HEK293 (cell line): ENCODE results near the gene DZIP1.
"Not testable (repeated sequence)": the region's sequence is repeated elsewhere in the genome, so short reads cannot be mapped to it uniquely, and the experiment has no call there.

Experiments
- CTCF ChIA-PET: fragments of 350-600 bp; formaldehyde crosslinking; extraction: SDS; loops from one replicate; lab custom pipeline; 2021; ENCODE audit warnings: antibody characterized with exemption; lab: Yijun Ruan, JAX
- POLR2A ChIA-PET: fragments of 300-600 bp; formaldehyde crosslinking; extraction: SDS; loops from one replicate; lab custom pipeline; 2020; ENCODE audit warnings: antibody characterized with exemption, inconsistent platforms; lab: Yijun Ruan, JAX
- H3K27ac ChIP-seq: fragments of 200-500 bp; sonication (Bioruptor generic); 2 replicates; pipeline ENCODE4 v1.5.1; 2014; ENCODE audit warnings: low read depth, low read length, control low read depth, inconsistent platforms; ENCODE audit errors: extremely low read depth
- H3K36me3 ChIP-seq, 2 experiments: fragments of 200-500 bp in 1 of 2; sonication (Bioruptor generic) in 1 of 2; 1 replicate in 1 of 2; 2 replicates in 1 of 2; pipeline ENCODE4 v1.5.1; 2014 to 2017; ENCODE audit warnings: inconsistent platforms in 2 of 2, low read length in 2 of 2; ENCODE audit not compliant: control insufficient read depth in 2 of 2, insufficient read depth in 1 of 2
- H3K4me1 ChIP-seq: fragments of 200-500 bp; sonication (Bioruptor generic); 2 replicates; pipeline ENCODE4 v1.5.1; 2014; ENCODE audit warnings: mild to moderate bottlenecking, low read length, inconsistent platforms; ENCODE audit not compliant: control insufficient read depth, insufficient read depth
- H3K4me3 ChIP-seq: 2 replicates; pipeline ENCODE4 v1.5.1; 2011; ENCODE audit warnings: low read depth, mild to moderate bottlenecking, control low read depth, low read length, moderate library complexity
- H3K9me3 ChIP-seq: fragments of 200-500 bp; sonication (Bioruptor generic); 2 replicates; pipeline ENCODE4 v1.5.1; 2014; ENCODE audit warnings: low read depth, low read length, inconsistent platforms; ENCODE audit not compliant: control insufficient read depth, insufficient read depth
- PRDM1 ChIP-seq: fragments of 450-650 bp; formaldehyde crosslinking; IDR thresholded peaks from 2 replicates; pipeline ENCODE4; 2016; ENCODE audit warnings: missing biosample characterization, missing genetic modification characterization
- ZEB2 ChIP-seq: fragments of 450-650 bp; formaldehyde crosslinking; IDR thresholded peaks from 2 replicates; pipeline ENCODE4 v1.5.1; 2016; ENCODE audit warnings: missing biosample characterization, missing genetic modification characterization
- ZNF510 ChIP-seq: fragments of 450-650 bp; formaldehyde crosslinking; IDR thresholded peaks from 2 replicates; pipeline ENCODE4 v1.5.1; 2018; ENCODE audit warnings: mild to moderate bottlenecking, missing genetic modification characterization, missing biosample characterization; ENCODE audit not compliant: insufficient replicate concordance
- ZNF654 ChIP-seq: fragments of 450-650 bp; formaldehyde crosslinking; IDR thresholded peaks from 2 replicates; pipeline ENCODE4 v1.5.1; 2016; ENCODE audit warnings: low read depth, missing biosample characterization, missing genetic modification characterization
- ZNF701 ChIP-seq: fragments of 450-650 bp; formaldehyde crosslinking; IDR thresholded peaks from 2 replicates; pipeline ENCODE4 v1.5.1; 2016; ENCODE audit warnings: missing biosample characterization, missing genetic modification characterization
- ZNF707 ChIP-seq: fragments of 450-650 bp; formaldehyde crosslinking; IDR thresholded peaks from 2 replicates; pipeline ENCODE4 v1.5.1; 2016; ENCODE audit warnings: missing biosample characterization, missing genetic modification characterization
- TF ChIP-seq, protein P1 (sequence below): fragments of 450-650 bp; formaldehyde crosslinking; IDR thresholded peaks from 2 replicates; pipeline ENCODE4 v1.5.1; 2016; ENCODE audit warnings: missing biosample characterization, missing genetic modification characterization, low read depth
- TF ChIP-seq, protein P2 (sequence below): fragments of 450-650 bp; formaldehyde crosslinking; IDR thresholded peaks from 2 replicates; pipeline ENCODE4 v1.5.1; 2016; ENCODE audit warnings: missing biosample characterization, missing genetic modification characterization

Gene DZIP1

DNA sequence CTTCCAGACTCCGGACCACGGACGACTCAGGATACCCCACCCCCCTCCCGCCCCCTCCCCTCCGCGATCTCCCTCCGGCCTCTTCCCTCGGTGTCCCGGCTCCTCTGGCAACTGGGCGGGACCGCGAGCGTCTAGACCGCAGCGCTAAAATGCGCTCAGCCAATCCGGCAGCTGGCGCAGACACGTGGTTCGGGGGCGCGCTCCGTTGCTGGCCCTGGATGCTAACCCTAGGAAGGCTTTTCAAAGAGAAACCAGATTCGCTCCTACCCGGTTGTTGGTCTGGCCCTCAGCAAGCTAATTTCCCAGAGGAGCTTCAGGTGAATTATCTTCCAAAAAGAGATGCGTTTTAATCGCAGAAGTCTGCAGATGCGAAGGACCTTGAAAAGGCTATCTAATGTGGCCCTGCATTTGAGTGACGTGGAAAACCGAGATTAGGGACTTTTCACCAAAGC is at the start of gene DZIP1 (continued):
- TF ChIP-seq ZNF701 (tag by site-specific recombination) (no peak), ZNF654 (tag by site-specific recombination) (no peak)

DNA sequence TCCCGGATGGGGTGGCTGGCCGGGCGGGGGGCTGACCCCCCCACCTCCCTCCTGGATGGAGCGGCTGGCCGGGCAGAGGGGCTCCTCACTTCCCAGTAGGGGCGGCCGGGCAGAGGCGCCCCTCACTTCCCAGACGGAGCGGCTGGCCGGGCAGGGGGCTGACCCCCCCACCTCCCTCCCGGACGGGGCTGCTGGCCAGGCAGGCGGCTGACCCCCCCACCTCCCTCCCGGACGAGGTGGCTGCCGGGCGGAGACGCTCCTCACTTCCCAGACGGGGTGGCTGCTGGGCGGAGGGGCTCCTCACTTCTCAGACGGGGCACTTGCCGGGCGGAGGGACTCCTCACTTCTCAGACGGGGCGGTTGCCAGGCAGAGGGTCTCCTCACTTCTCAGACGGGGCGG is 46.5 kb upstream of the DZIP1 start:
- H3K36me3 ChIP-seq, H3K9me3 ChIP-seq, H3K27ac ChIP-seq, CTCF ChIA-PET, H3K4me3 ChIP-seq, H3K4me1 ChIP-seq, POLR2A ChIA-PET: not testable (repeated sequence)

DNA sequence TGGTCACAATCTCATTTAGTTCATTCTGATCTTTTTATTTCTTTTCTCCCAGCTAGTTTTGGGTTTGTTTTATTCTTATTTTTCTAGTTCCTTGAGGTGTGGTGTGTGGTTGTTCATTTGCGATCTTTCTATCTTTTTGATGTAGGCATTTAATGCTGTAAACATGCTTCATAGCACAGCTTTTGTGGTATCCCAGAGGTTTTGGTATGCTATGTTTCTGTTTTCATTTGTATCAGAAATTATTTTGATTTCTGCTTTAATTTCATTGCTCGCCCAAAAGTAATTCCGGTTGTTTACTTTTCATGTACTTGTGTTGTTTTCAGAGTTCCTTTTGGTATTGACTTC is 45.0 kb upstream of the DZIP1 start:
- Histone ChIP-seq H3K27ac (no peak overlapping the region), H3K9me3 (no peaks in the 10 kb centered on the region), H3K4me1 (no peaks in the 10 kb centered on the region), H3K36me3 (no peaks in the 10 kb centered on the region), H3K4me3 (no peak overlapping the region)
- ChIA-PET POLR2A (no interaction called here), CTCF (no interaction called here)
- TF ChIP-seq, protein P1, sequence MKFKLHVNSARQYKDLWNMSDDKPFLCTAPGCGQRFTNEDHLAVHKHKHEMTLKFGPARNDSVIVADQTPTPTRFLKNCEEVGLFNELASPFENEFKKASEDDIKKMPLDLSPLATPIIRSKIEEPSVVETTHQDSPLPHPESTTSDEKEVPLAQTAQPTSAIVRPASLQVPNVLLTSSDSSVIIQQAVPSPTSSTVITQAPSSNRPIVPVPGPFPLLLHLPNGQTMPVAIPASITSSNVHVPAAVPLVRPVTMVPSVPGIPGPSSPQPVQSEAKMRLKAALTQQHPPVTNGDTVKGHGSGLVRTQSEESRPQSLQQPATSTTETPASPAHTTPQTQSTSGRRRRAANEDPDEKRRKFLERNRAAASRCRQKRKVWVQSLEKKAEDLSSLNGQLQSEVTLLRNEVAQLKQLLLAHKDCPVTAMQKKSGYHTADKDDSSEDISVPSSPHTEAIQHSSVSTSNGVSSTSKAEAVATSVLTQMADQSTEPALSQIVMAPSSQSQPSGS (tag by site-specific recombination): no peak
- TF ChIP-seq, protein P2, sequence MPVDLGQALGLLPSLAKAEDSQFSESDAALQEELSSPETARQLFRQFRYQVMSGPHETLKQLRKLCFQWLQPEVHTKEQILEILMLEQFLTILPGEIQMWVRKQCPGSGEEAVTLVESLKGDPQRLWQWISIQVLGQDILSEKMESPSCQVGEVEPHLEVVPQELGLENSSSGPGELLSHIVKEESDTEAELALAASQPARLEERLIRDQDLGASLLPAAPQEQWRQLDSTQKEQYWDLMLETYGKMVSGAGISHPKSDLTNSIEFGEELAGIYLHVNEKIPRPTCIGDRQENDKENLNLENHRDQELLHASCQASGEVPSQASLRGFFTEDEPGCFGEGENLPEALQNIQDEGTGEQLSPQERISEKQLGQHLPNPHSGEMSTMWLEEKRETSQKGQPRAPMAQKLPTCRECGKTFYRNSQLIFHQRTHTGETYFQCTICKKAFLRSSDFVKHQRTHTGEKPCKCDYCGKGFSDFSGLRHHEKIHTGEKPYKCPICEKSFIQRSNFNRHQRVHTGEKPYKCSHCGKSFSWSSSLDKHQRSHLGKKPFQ: no peak

DNA sequence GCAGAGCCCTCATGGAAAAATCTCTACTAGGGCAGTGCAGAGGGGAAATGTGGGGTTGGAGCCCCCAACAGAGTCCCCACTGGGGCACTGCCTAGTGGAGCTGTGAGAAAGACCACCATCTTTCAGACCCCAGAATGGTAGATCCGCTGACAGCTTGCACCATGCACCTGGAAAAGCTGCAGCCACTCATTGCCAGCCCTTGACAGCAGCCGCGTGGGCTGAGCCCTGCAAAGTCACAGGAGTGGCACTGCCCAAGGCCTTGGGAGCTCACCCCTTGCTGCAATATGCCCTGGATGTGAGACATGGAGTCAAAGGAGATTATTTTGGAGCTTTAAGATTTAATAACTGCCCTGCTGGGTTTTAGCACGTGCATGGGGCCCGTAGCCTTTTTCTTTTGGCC is 40.5 kb upstream of the DZIP1 start:
- H3K36me3 ChIP-seq, CTCF ChIA-PET, POLR2A ChIA-PET, H3K4me1 ChIP-seq, H3K4me3 ChIP-seq, H3K9me3 ChIP-seq, H3K27ac ChIP-seq: not testable (repeated sequence)

DNA sequence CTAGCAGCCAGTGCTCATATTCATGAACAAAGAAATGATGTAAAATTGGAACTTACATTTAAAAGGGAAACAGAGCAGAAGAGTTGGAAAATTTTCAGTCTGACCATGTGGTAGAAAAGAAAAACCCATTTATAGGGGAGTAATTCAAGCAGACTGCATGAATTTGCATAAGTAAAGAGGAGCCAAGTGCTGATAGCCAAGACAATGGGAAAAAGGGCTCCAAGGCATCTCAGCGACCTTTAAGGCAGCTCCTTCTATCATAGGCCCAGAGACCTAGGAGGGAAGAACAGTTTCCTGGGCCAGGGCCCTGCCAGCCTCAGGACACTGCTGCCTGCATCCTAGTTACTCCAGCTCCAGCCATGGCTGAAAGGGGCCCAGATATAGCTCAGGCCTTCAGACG is 39.9 kb upstream of the DZIP1 start:
- Histone ChIP-seq H3K36me3 (no peaks in the 10 kb centered on the region), H3K4me1 (no peaks in the 10 kb centered on the region), H3K9me3 (no peaks in the 10 kb centered on the region), H3K4me3 (no peak overlapping the region), H3K27ac (no peak overlapping the region)
- ChIA-PET POLR2A (no interaction called here), CTCF (interaction anchor here (0.6 kb wide), 1 partner anchor 78 kb away, joined by 3 read pairs; no protein-coding TSS in a partner anchor)
- TF ChIP-seq ZEB2 (no peak), ZNF707 (tag by site-specific recombination) (no peak), ZNF654 (tag by site-specific recombination) (no peak)

DNA sequence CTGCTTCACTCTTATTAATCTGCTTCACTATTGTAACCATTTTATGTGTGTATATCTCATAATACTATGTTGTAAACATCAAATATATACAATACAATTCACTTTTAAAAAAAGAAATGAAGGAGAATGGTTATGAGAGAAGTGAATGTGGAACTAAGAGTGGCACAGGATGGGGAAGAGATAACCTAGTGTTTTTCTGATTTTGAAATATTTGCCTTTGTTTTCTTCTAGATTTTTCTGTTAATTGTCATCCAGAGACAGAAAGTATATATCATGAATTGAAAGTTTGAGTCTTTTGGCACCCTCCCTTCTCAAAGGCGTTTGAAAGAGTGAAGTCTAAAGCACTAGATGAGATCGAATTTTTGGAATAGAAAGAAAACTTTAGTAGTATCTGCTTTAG is 35.2 kb upstream of the DZIP1 start:
- H3K27ac ChIP-seq: no peak overlapping the region
- H3K4me3 ChIP-seq: no peak overlapping the region
- ChIA-PET POLR2A (no interaction called here), CTCF (no interaction called here)
- no peaks in the 10 kb centered on the region for H3K9me3 ChIP-seq
- TF ChIP-seq ZNF510 (tag by site-specific recombination) (no peak), PRDM1 (tag by site-specific recombination) (peak; percentile 92)
- no peaks in the 10 kb centered on the region for H3K36me3 ChIP-seq
- H3K4me1 ChIP-seq: no peaks in the 10 kb centered on the region
